ENCODE data around the gene TRIM28. TPM values are rescaled to one million over a fixed set of nuclear protein-coding genes. Genes with fewer than 3 reads are reported as not detected.

TRIM28 gene
- total and polyA plus RNA-seq, 9 of the 15 experiments (the other 6 are each of a cell fraction or from before 2014, with no cell fraction given): 12.1 to 797 (median 490) TPM

- TF ChIP-seq ZNF407 (IDR thresholded peaks at IDR 0.05; ENCODE audit: low read depth) (no peak), RFX5 (IDR thresholded peaks at IDR 0.05; ENCODE audit: low read depth, low read length) (no peak), ZKSCAN1 (IDR thresholded peaks at IDR 0.05; ENCODE audit: low read depth, low read length) (no peak), AFF4 (CRISPR knock-in tag; IDR thresholded peaks at IDR 0.05) (no peak), ZNF354B (CRISPR knock-in tag; IDR thresholded peaks at IDR 0.05) (no peak), GTF2A2 (tag; IDR thresholded peaks at IDR 0.05) (no peak), ZNF395 (CRISPR knock-in tag; IDR thresholded peaks at IDR 0.05) (no peak), MLX (CRISPR knock-in tag; conservative IDR thresholded peaks at IDR 0.05) (no peak), RFX1 (IDR thresholded peaks at IDR 0.05) (no peak), DACH1 (IDR thresholded peaks at IDR 0.05; ENCODE audit: partially characterized antibody) (no peak), HDAC1 (IDR thresholded peaks at IDR 0.05) (no peak), DMBX1 (CRISPR knock-in tag; IDR thresholded peaks at IDR 0.05; ENCODE audit: borderline replicate concordance) (no peak)
Measured at GRCh38 chr19:58547323-58548312, 3.8 kb downstream of the TRIM28 start (continued).

Data from K562 (cell line).